GM10266 (cell line): ENCODE measurements around the gene CAPN10.

Source experiments
- DNase-seq: peaks from one replicate; pipeline ENCODE4 v3.0.0; 2012; ENCODE audit errors: extremely low spot score
- TF ChIP-seq, protein P1 (sequence below): IDR thresholded peaks from 2 replicates; pipeline ENCODE4 v1.5.1; 2012; ENCODE audit warnings: mild to moderate bottlenecking, low read depth; ENCODE audit not compliant: control insufficient read depth, insufficient read depth; ENCODE audit errors: missing control alignments

Gene CAPN10

DNA sequence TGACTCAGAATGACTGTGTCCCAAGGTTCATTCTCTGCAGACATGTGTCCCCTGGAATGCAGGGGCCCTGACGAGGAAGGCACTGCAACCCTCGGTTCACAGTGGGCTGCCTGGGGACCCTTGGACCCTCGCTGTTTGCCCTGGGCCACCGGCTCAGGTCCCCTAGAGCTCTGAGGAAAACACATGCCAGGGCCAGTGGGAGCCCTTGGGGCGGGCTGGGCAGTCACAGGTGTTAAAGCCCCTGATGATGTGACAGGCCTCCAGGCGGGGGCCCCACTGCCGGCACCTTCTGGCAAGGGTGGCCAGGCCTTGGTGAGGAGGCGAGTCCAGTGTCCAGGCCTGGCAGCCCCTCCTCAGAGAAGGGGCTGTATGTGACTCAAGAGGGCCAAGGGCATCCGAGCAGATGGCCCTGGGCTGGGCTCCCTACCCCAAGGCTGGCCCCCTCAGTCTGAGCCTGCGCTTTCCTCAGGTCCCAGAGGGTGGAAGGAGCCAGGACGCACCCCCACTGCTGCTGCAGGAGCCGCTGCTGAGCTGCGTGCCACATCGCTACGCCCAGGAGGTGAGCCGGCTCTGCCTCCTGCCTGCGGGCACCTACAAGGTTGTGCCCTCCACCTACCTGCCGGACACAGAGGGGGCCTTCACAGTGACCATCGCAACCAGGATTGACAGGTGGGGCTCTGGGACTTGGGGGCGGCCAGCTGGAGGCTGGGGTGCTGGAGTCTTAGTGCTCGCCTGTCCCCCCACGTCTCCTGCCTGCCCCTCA is 11.1 kb downstream of the CAPN10 start:
- no peak for DNase-seq
- TF ChIP-seq, protein P1, sequence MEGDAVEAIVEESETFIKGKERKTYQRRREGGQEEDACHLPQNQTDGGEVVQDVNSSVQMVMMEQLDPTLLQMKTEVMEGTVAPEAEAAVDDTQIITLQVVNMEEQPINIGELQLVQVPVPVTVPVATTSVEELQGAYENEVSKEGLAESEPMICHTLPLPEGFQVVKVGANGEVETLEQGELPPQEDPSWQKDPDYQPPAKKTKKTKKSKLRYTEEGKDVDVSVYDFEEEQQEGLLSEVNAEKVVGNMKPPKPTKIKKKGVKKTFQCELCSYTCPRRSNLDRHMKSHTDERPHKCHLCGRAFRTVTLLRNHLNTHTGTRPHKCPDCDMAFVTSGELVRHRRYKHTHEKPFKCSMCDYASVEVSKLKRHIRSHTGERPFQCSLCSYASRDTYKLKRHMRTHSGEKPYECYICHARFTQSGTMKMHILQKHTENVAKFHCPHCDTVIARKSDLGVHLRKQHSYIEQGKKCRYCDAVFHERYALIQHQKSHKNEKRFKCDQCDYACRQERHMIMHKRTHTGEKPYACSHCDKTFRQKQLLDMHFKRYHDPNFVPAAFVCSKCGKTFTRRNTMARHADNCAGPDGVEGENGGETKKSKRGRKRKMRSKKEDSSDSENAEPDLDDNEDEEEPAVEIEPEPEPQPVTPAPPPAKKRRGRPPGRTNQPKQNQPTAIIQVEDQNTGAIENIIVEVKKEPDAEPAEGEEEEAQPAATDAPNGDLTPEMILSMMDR: no peak

DNA sequence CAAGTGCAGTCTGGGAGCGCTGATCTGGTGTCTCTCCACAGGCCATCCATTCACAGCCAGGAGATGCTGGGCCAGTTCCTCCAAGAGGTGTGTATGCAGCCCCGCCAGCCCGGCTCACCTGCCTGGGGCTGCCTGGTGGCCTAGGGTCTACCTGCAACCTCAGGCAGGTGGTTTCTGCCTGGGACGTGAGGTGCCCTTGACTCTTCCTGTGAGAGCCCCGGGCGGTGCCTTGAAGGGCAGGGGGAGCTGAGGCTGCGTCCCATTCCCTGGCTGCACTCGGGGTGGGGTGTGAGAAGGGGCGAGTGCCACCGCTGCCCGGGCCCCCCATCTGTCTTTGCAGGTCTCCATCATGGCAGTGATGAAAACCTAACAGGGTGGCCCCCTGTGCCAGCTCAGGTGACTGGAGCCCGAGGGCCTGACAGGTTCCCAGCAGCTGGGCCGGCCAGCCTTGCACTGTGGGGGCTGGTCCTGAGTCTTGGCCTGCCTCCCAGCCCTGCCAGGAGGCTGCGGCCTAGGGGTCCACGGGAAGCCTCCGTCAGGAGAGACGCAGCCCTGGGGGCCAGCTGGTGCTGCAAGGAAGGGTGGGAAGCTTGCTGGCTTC is 11.9 kb downstream of the CAPN10 start:
- no peak for DNase-seq
- TF ChIP-seq, protein P1: no peak

DNA sequence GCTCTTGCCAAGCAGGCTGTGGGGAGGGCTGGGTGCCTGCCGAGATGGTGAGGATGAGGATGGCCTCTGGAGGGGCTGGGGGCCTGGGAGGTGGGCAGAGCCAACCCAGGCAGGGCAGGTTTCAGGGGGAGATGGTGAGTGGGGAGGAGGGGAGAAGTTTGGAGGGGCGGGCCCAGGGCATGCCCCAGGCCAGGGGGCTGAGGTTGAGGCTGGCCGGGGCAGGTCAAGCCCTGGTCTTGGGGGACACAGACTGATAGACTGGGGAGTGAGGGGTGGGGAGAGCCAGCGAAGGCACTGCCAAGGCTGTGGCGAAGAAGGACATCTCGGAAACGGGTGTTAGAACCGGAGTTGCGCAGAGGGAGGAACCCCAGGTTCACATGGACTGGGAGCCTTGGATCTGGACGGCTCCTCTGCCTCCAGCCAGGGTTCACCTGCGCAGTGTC is 12.6 kb downstream of the CAPN10 start:
- no peak for DNase-seq
- TF ChIP-seq, protein P1: no peak

DNA sequence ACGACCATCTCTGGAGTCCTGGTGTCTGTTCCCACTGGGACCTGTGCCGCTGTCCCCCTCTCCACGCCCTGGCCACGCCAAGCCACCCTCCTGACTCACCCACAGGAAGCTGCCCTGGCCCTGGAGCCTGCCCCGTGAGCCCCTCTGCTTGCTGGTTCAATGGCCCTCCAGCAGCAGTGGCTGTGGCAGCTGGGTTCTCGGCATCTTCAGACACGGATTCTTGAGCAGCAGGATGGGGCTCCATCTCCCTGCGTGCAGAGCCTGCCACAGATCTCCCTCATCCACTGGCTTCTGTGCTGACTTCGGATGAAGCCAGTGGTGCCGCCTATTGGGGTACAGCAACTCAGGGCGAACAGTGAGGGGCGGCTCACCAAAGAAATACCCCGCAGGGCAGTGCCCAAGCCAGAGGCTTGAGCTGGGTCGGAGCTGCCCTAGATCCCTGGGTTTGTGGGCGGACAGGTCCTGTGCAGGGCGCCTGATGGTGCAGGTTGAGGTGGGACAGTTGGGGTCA is 14.0 kb downstream of the CAPN10 start:
- TF ChIP-seq, protein P1: no peak
- DNase-seq: no peak

DNA sequence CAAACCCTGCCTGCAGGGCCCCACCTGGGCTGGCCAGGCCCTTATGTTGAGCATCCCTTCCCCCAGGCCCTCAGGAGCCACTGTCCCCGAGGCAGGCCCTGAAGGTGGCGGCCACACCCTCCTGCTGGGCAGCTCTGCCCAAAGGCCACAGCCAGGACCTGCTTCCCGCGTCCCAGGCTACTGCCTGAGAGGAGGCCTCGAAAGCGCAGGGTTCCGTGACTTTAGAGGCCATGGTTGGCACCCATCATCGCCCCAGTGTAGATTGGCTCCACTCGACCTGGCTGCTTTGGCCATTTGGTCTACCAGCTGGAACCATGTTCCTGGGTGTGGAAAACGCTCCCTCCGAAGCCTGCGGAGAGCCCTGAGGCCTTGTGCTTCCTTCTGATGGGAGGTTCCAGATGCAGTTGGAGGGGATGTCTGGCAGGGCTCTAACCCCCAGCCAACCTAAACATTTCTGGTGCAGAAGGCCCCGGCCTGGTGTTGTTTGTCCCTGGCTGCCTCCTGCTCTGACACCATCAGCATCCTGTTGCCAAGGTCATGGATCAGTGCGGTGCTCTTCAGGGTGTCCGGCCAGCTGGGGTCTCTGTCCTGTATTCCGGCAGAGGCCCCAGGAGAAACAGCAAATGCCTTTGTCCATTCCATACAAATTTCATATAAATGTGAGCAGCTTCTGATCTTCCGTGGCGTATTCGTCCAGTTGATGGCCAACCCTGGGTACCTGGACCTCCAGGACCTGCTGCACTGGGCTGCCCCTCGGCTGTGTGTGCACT is 14.7 kb downstream of the CAPN10 start:
- DNase-seq: no peak
- TF ChIP-seq, protein P1: no peak

DNA sequence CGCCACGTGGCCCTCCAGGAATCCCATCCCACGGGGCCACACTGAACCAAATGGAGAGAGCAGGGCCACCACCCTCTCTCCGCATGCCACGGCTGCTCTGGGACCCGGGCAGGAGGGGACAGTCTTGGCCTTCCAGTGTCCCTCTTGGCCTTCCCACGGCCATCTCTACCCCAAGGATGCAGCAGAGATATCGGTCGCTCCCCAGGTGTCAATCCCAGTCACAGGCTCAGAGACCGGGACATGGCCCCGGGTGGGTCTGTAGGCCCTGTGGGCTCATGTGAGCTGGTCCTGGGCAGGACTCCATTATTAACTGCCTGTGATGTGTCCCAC is 15.3 kb downstream of the CAPN10 start:
- DNase-seq: no peak
- TF ChIP-seq, protein P1: no peak
